Mammary epithelial cell (primary cell): ENCODE data around the gene RANBP1.

ENCODE experiments used
- CTCF ChIP-seq, 2 donors: IDR thresholded peaks in 1 of 2; conservative IDR thresholded peaks in 1 of 2; 2 replicates each; pipeline ENCODE4 v1.5.1; 2011 to 2012; ENCODE audit warnings: inconsistent platforms in 2 of 2, low read length in 2 of 2, mild to moderate bottlenecking in 2 of 2, control low read depth in 1 of 2, low read depth in 1 of 2; ENCODE audit not compliant: insufficient read depth in 1 of 2; ENCODE audit errors: extremely low read depth in 1 of 2
- EZH2 ChIP-seq: IDR thresholded peaks from 2 replicates; pipeline ENCODE4 v1.6.1; 2012; ENCODE audit warnings: low read length, inconsistent platforms, borderline replicate concordance

GRCh38 chr22:20094197-20094807 lies 21.6 kb upstream of the RANBP1 start:
- TF ChIP-seq CTCF (conservative IDR thresholded peaks at IDR 0.05 in 1 of 2, IDR thresholded peaks at IDR 0.05 in 1 of 2; ENCODE audit: extremely low read depth in 1 of 2, insufficient read depth in 1 of 2, low read depth in 1 of 2, low read length in 2 of 2) (no peak), EZH2 (no peak)
